ENCODE data around the gene ACAA2. TPM values are rescaled to one million over a fixed set of nuclear protein-coding genes. Genes with fewer than 3 reads are reported as not detected.

ACAA2 gene
- total RNA-seq, 1 donor from 2014 or later, result 109 TPM

DNA sequence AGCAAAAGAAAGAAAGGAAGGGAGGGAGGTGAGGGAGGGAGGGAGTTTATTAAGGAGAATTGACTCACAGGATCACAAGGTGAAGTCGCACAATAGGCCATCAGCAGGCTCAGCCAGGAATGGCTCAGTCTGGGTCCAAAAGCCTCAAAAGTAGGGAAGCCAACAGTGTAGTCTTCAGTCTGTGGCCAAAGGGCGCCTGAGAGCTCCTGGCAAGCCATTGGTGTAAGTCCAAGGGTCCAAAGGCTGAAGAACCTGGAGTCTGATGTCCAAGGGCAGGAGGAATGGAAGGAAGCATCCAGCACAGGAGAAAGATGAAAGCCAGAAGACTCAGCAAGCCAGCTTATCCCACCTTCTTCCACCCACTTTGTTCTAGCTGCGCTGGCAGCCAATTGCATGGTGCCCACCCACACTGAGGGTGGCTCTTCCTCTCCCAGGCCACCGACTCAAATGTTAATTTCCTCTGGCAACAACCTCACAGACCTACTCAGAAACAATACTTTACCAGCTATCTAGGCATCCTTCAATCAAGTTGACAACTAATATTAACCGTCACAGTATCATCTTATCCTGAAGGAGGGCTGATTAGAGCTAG lies 5.8 kb upstream of the ACAA2 start:
- no peak overlapping the region for H3K27ac Mint-ChIP-seq (ENCODE audit: unreplicated experiment)

GRCh38 chr18:49817947-49818346 lies 4.6 kb upstream of the ACAA2 start:
- H3K27me3 Mint-ChIP-seq (ENCODE audit: unreplicated experiment), result peaks cover 10% of the 10 kb centered on the region

More for the DNA sequence above, 5.8 kb upstream of the ACAA2 start:
- H3K27me3 Mint-ChIP-seq (ENCODE audit: unreplicated experiment), result peaks cover 5% of the 10 kb centered on the region
- peaks cover 4% of the 10 kb centered on the region for H3K4me1 Mint-ChIP-seq (ENCODE audit: low read depth, unreplicated experiment)
- DNase-seq, result no peak
- no peak overlapping the region for H3K4me3 Mint-ChIP-seq (ENCODE audit: unreplicated experiment)
- no peaks in the 10 kb centered on the region for H3K36me3 Mint-ChIP-seq (ENCODE audit: unreplicated experiment)
- H3K9me3 Mint-ChIP-seq (ENCODE audit: unreplicated experiment), result peaks cover 7% of the 10 kb centered on the region
- no peak for TF ChIP-seq CTCF (IDR thresholded peaks at IDR 0.05; ENCODE audit: partially characterized antibody, unreplicated experiment)

DNA sequence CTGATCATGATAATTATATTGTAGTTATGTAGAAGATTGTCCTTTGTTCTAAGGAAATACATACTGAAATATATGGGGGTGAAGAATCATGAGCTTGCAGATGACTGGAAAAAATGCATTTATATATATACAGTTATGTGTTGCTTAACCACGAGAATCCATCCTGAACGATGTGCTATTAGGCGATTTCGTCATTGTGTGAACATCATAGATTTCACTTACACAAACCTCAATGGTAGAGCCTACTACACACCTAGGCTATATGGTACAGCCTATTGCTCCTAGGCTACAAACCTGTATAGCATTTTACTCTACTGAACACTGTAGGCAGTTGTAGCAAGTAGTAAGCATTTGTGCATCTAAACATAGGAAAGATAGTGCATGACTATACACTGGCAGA lies 2.6 kb upstream of the ACAA2 start:
- Mint-ChIP-seq H3K4me3 (ENCODE audit: unreplicated experiment) (no peak overlapping the region), H3K27ac (ENCODE audit: unreplicated experiment) (no peak overlapping the region), H3K36me3 (ENCODE audit: unreplicated experiment) (no peaks in the 10 kb centered on the region), H3K4me1 (ENCODE audit: low read depth, unreplicated experiment) (peaks cover 7% of the 10 kb centered on the region), H3K27me3 (ENCODE audit: unreplicated experiment) (peaks cover 13% of the 10 kb centered on the region), H3K9me3 (ENCODE audit: unreplicated experiment) (peaks cover 14% of the 10 kb centered on the region)
- DNase-seq, result no peak
- TF ChIP-seq CTCF (IDR thresholded peaks at IDR 0.05; ENCODE audit: partially characterized antibody, unreplicated experiment), result no peak

More at GRCh38 chr18:49817947-49818346, 4.6 kb upstream of the ACAA2 start:
- Mint-ChIP-seq H3K27ac (ENCODE audit: unreplicated experiment) (no peak overlapping the region), H3K4me1 (ENCODE audit: low read depth, unreplicated experiment) (peaks cover 4% of the 10 kb centered on the region), H3K9me3 (ENCODE audit: unreplicated experiment) (peaks cover 10% of the 10 kb centered on the region), H3K36me3 (ENCODE audit: unreplicated experiment) (no peaks in the 10 kb centered on the region), H3K4me3 (ENCODE audit: unreplicated experiment) (no peak overlapping the region)
- no peak for TF ChIP-seq CTCF (IDR thresholded peaks at IDR 0.05; ENCODE audit: partially characterized antibody, unreplicated experiment)
- DNase-seq, result no peak

- peak; percentile 75 for DNase-seq
- peak overlapping the region; percentile 90 for H3K27ac Mint-ChIP-seq (ENCODE audit: unreplicated experiment)
- TF ChIP-seq CTCF (IDR thresholded peaks at IDR 0.05; ENCODE audit: partially characterized antibody, unreplicated experiment), result no peak
- peak overlapping the region; percentile 94 for H3K4me3 Mint-ChIP-seq (ENCODE audit: unreplicated experiment)
- H3K36me3 Mint-ChIP-seq (ENCODE audit: unreplicated experiment), result peaks cover 13% of the 10 kb centered on the region
- peaks cover 16% of the 10 kb centered on the region for H3K27me3 Mint-ChIP-seq (ENCODE audit: unreplicated experiment)
- peaks cover 24% of the 10 kb centered on the region for H3K9me3 Mint-ChIP-seq (ENCODE audit: unreplicated experiment)
- peaks cover 7% of the 10 kb centered on the region for H3K4me1 Mint-ChIP-seq (ENCODE audit: low read depth, unreplicated experiment)
Observed at GRCh38 chr18:49814147-49814499, 790 bp upstream of the ACAA2 start.

DNA sequence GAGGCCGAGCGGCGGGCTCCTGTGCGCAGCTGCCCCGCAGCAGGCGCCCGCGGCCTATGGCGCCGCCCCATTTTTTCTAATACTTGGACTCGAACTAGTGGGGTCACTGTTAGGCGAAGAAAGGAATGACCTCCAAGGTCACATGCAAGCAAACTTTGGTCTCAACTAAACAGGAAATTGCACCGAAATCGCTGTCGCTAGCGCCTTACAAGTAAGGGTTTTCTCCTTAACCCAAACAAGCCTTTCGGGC lies 339 bp downstream of the ACAA2 start:
- Mint-ChIP-seq H3K36me3 (ENCODE audit: unreplicated experiment) (peaks cover 21% of the 10 kb centered on the region), H3K9me3 (ENCODE audit: unreplicated experiment) (peaks cover 29% of the 10 kb centered on the region), H3K27ac (ENCODE audit: unreplicated experiment) (peak overlapping the region; percentile 90), H3K27me3 (ENCODE audit: unreplicated experiment) (peaks cover 16% of the 10 kb centered on the region), H3K4me1 (ENCODE audit: low read depth, unreplicated experiment) (peaks cover 7% of the 10 kb centered on the region), H3K4me3 (ENCODE audit: unreplicated experiment) (peak overlapping the region; percentile 94)
- TF ChIP-seq CTCF (IDR thresholded peaks at IDR 0.05; ENCODE audit: partially characterized antibody, unreplicated experiment), result no peak
- peak; percentile 73 for DNase-seq

All from glutamatergic neuron (in vitro differentiated cells).